Mesenchymal stem cell (in vitro differentiated cells and primary cell): Measurements from ENCODE around the gene MGAT5B.

ENCODE experiments used
- DNase-seq: peaks from one replicate; pipeline ENCODE4 v3.0.0-alpha.2; 2013
- H2AFZ ChIP-seq: one replicate; pipeline ENCODE4 v1.6.1; 2013; ENCODE audit warnings: low read depth, mild to moderate bottlenecking, control low read depth, inconsistent platforms, low read length, moderate library complexity
- H2AK5ac ChIP-seq: 2 replicates; pipeline ENCODE4 v1.6.1; 2013; ENCODE audit warnings: low read length, moderate library complexity, mild to moderate bottlenecking, inconsistent platforms; ENCODE audit not compliant: severe bottlenecking
- H2BK120ac ChIP-seq: one replicate; pipeline ENCODE4 v1.6.1; 2013; ENCODE audit warnings: low read depth, mild to moderate bottlenecking, inconsistent platforms, low read length, moderate library complexity
- H2BK12ac ChIP-seq, 2 experiments: one replicate each; pipeline ENCODE4 v1.6.1; 2013; ENCODE audit warnings: inconsistent platforms in 2 of 2, low read length in 2 of 2, mild to moderate bottlenecking in 2 of 2, moderate library complexity in 2 of 2, control low read depth in 1 of 2
- H2BK15ac ChIP-seq: one replicate; pipeline ENCODE4 v1.6.1; 2013; ENCODE audit warnings: mild to moderate bottlenecking, low read depth, inconsistent platforms; ENCODE audit not compliant: poor library complexity, severe bottlenecking
- H2BK5ac ChIP-seq: 2 replicates; pipeline ENCODE4 v1.6.1; 2013; ENCODE audit warnings: low read depth, mild to moderate bottlenecking, low read length, control low read depth, inconsistent platforms; ENCODE audit not compliant: poor library complexity, severe bottlenecking
- H3K14ac ChIP-seq, 2 experiments: one replicate each; pipeline ENCODE4 v1.6.1; 2013; ENCODE audit warnings: inconsistent platforms in 2 of 2, low read length in 2 of 2, control low read depth in 1 of 2, mild to moderate bottlenecking in 1 of 2, moderate library complexity in 1 of 2
- H3K18ac ChIP-seq, 2 experiments: one replicate each; pipeline ENCODE4 v1.6.1; 2013; ENCODE audit warnings: inconsistent platforms in 2 of 2, low read length in 2 of 2, control low read depth in 1 of 2, low read depth in 1 of 2, mild to moderate bottlenecking in 1 of 2
- H3K23ac ChIP-seq, 2 experiments: one replicate each; pipeline ENCODE4 v1.6.1; 2013; ENCODE audit warnings: inconsistent platforms in 2 of 2, low read length in 2 of 2, mild to moderate bottlenecking in 2 of 2, moderate library complexity in 2 of 2, control low read depth in 1 of 2
- H3K27ac ChIP-seq: 2 replicates; pipeline ENCODE4 v1.5.1; 2013; ENCODE audit warnings: mild to moderate bottlenecking, moderate library complexity, low read length, control low read depth, inconsistent platforms; ENCODE audit not compliant: poor library complexity, severe bottlenecking
- H3K27me3 ChIP-seq, 2 experiments: 2 replicates each; pipeline versions ENCODE4 v1.6.1 to v1.7.0; 2013; ENCODE audit warnings: low read length in 2 of 2, mild to moderate bottlenecking in 2 of 2, moderate library complexity in 2 of 2, control low read depth in 1 of 2, inconsistent platforms in 1 of 2; ENCODE audit not compliant: control insufficient read depth in 1 of 2, insufficient read depth in 1 of 2
- H3K36me3 ChIP-seq, 2 experiments: 2 replicates each; pipeline versions ENCODE4 v1.6.1 to v1.7.0; 2013; ENCODE audit warnings: low read length in 2 of 2, control low read depth in 1 of 2, inconsistent platforms in 1 of 2, low read depth in 1 of 2, mild to moderate bottlenecking in 1 of 2; ENCODE audit not compliant: insufficient read depth in 2 of 2, control insufficient read depth in 1 of 2
- H3K4ac ChIP-seq, 2 experiments: one replicate each; pipeline ENCODE4 v1.6.1; 2013; ENCODE audit warnings: inconsistent platforms in 2 of 2, low read length in 2 of 2, mild to moderate bottlenecking in 2 of 2, moderate library complexity in 2 of 2, control low read depth in 1 of 2, low read depth in 1 of 2
- H3K4me1 ChIP-seq: 2 replicates; pipeline ENCODE4 v1.6.1; 2013; ENCODE audit warnings: low read depth, low read length, control low read depth; ENCODE audit not compliant: control insufficient read depth, insufficient read depth
- H3K4me2 ChIP-seq: 2 replicates; pipeline ENCODE4 v1.6.1; 2013; ENCODE audit warnings: low read length, mild to moderate bottlenecking, inconsistent platforms; ENCODE audit not compliant: poor library complexity, severe bottlenecking
- H3K4me3 ChIP-seq, 2 experiments: 2 replicates each; pipeline versions ENCODE4 v1.5.1 to v1.7.0; 2013; ENCODE audit warnings: low read length in 2 of 2, mild to moderate bottlenecking in 2 of 2, control low read depth in 1 of 2, low read depth in 1 of 2; ENCODE audit not compliant: insufficient read depth in 1 of 2
- H3K79me1 ChIP-seq: replicated peaks from 2 replicates; pipeline ENCODE4 v1.6.1; 2013; ENCODE audit warnings: mild to moderate bottlenecking, control low read depth, low read length, inconsistent platforms; ENCODE audit not compliant: poor library complexity, severe bottlenecking
- H3K9ac ChIP-seq: 2 replicates; pipeline ENCODE4 v1.7.0; 2013; ENCODE audit warnings: mild to moderate bottlenecking, low read length, moderate library complexity
- H3K9me3 ChIP-seq: 2 replicates; pipeline ENCODE4 v1.7.0; 2013; ENCODE audit warnings: mild to moderate bottlenecking, low read length; ENCODE audit not compliant: control insufficient read depth
- H4K8ac ChIP-seq: one replicate; pipeline ENCODE4 v1.6.1; 2013; ENCODE audit warnings: inconsistent platforms, mild to moderate bottlenecking, low read length, moderate library complexity
- H4K91ac ChIP-seq: one replicate; pipeline ENCODE4 v1.6.1; 2013; ENCODE audit warnings: mild to moderate bottlenecking, low read length, inconsistent platforms
- WGBS: methylation state at CpG from one replicate; pipeline ENCODE4 v1.1.7; 2013; ENCODE audit warnings: mixed read lengths; 5-methylcytosine and 5-hydroxymethylcytosine counted together

The MGAT5B gene

DNA sequence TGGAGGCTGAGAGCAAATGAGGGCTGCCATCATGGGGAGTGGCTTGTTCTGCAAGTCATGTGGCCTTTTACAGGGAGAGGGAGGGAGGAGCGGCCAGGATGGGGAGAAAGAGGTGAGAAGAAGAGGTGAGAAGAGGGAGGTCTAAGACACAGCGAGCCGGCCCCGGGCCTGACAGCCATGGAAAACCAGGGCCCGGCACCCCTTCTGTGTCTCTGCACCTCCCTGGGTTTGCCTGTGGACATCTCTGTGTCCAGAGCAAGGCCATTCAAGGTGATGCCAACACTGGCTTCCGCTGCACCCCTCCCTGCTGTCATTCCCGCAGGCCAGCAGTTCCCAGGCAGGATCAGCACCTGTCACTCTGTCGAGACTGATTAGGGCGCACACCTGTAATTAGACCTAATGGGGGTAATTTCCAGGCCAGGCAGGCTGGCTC lies 75.6 kb downstream of the MGAT5B start:
- Histone ChIP-seq H4K91ac (no peak overlapping the region), H2BK15ac (no peak overlapping the region), H3K14ac (no peak overlapping the region), H3K4me1 (no peaks in the 10 kb centered on the region), H2BK5ac (no peak overlapping the region), H2AK5ac (no peak overlapping the region), H3K27ac (no peak overlapping the region), H3K36me3 (no peaks in the 10 kb centered on the region), H3K23ac (no peak overlapping the region), H2BK12ac (no peak overlapping the region), H2BK120ac (no peak overlapping the region), H3K79me1 (no peaks in the 10 kb centered on the region), H3K9ac (no peak overlapping the region), H3K4ac (no peak overlapping the region), H2AFZ (no peak overlapping the region), H3K9me3 (no peaks in the 10 kb centered on the region), H3K4me3 (no peak overlapping the region), H3K27me3 (peaks cover 0 to 42% of the 10 kb centered on the region in 2 experiments), H4K8ac (no peak overlapping the region), H3K4me2 (no peak overlapping the region), H3K18ac (no peak overlapping the region)
- no peak for DNase-seq
- WGBS = 65% methylated on average over 9 of the region's 9 CpGs

DNA sequence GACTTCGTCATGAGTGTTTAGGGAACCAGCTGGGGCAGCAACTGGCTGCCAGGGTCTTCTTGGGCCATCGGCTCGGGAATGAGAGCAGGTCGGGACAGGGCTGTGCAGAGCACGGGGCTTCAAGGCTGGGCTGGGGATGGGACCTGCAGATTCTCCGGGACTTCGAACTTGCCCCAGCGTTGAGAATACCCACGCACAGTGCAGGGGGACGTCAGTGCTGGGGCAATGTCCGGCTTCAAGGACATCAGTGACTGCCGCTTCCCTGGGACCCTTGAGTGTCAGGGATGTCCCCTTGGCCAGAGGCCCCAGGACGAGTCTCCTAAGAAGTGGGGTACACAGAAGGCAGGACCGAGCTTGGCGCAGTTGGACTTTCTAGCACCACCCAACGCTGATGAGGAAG lies 76.3 kb downstream of the MGAT5B start:
- no peak for DNase-seq
- 87% methylated on average over 16 of the region's 16 CpGs for WGBS
- H3K27me3 ChIP-seq = peaks cover 0 to 47% of the 10 kb centered on the region in 2 experiments
- H2AK5ac ChIP-seq = no peak overlapping the region
- no peak overlapping the region for H3K18ac ChIP-seq
- no peak overlapping the region for H2BK15ac ChIP-seq
- H2AFZ ChIP-seq = no peak overlapping the region
- H3K23ac ChIP-seq = no peak overlapping the region
- no peaks in the 10 kb centered on the region for H3K36me3 ChIP-seq
- H3K27ac ChIP-seq = no peak overlapping the region
- H3K9ac ChIP-seq = no peak overlapping the region
- no peaks in the 10 kb centered on the region for H3K4me1 ChIP-seq
- H3K14ac ChIP-seq = no peak overlapping the region
- H3K79me1 ChIP-seq = no peaks in the 10 kb centered on the region
- H3K9me3 ChIP-seq = no peaks in the 10 kb centered on the region
- H2BK5ac ChIP-seq = no peak overlapping the region
- H4K91ac ChIP-seq = no peak overlapping the region
- no peak overlapping the region for H3K4me2 ChIP-seq
- no peak overlapping the region for H3K4ac ChIP-seq
- no peak overlapping the region for H2BK120ac ChIP-seq
- no peak overlapping the region for H3K4me3 ChIP-seq
- no peak overlapping the region for H2BK12ac ChIP-seq
- no peak overlapping the region for H4K8ac ChIP-seq

DNA sequence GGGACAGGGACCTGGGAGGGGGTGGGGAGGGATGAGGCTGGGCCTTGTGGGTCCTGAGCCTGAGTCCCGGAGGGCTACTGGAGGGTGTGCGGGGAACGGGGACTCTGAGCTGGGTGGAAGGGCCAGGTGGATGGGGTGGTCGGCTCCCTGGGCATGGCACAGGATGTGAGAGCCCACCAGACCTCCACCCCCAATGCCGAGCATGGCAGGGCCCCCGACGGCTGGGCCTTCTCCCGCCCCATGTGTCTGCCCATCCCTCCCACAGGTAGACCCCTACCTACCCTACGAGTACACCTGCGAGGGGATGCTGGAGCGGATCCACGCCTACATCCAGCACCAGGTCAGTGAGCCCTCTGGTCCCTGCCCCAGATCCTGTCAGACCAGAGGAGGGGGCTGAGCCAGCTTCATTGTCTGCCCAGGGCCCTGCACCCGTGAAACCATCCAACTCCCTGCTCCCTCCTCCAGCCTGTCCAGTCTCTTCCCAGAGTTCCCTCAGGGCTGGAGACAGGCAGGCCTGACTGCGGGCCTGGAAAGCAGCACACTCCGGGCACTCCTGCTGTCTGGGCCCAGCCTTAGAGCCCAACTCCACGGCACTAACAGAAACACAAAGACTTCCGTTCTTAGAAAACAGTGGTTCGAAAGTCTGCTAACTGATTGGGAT lies 78.0 kb downstream of the MGAT5B start:
- Histone ChIP-seq H2AK5ac (no peak overlapping the region), H2BK5ac (no peak overlapping the region), H3K23ac (no peak overlapping the region), H3K4ac (no peak overlapping the region), H3K79me1 (no peaks in the 10 kb centered on the region), H3K9me3 (no peaks in the 10 kb centered on the region), H2BK120ac (no peak overlapping the region), H2AFZ (no peak overlapping the region), H2BK12ac (no peak overlapping the region), H3K14ac (no peak overlapping the region), H2BK15ac (no peak overlapping the region), H3K9ac (no peak overlapping the region), H4K8ac (no peak overlapping the region), H4K91ac (no peak overlapping the region), H3K4me1 (no peaks in the 10 kb centered on the region), H3K18ac (no peak overlapping the region), H3K27me3 (peaks cover 0 to 44% of the 10 kb centered on the region in 2 experiments), H3K4me3 (no peak overlapping the region), H3K4me2 (no peak overlapping the region), H3K27ac (no peak overlapping the region), H3K36me3 (no peaks in the 10 kb centered on the region)
- WGBS = 94% methylated on average over 17 of the region's 18 CpGs
- no peak for DNase-seq

DNA sequence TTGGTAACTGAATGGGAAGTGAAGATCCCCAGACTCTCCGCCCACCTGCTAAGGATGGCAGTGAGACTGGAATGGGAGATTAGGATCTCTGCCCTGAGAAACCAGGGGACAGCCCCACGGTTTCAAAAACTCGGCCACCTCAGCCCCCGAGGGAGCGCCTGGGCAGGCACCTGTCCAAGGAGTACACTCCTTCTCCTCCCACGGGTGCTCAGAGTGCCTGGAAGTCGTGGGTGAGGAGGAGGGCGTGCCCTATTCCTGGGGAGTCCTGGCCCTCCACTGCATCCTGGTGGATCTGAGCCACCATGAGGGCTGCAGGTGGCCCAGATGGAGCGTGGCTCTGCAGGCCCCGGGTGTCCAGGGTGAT lies 78.5 kb downstream of the MGAT5B start:
- no peak overlapping the region for H2AFZ ChIP-seq
- H3K4me3 ChIP-seq = no peak overlapping the region
- H3K79me1 ChIP-seq = no peaks in the 10 kb centered on the region
- H4K8ac ChIP-seq = no peak overlapping the region
- no peak overlapping the region for H3K18ac ChIP-seq
- H3K27me3 ChIP-seq = peaks cover 0 to 43% of the 10 kb centered on the region in 2 experiments
- H3K14ac ChIP-seq = no peak overlapping the region
- H3K4me1 ChIP-seq = no peaks in the 10 kb centered on the region
- H2BK5ac ChIP-seq = no peak overlapping the region
- H3K27ac ChIP-seq = no peak overlapping the region
- H2BK12ac ChIP-seq = no peak overlapping the region
- H4K91ac ChIP-seq = no peak overlapping the region
- H2AK5ac ChIP-seq = no peak overlapping the region
- H2BK15ac ChIP-seq = no peak overlapping the region
- no peaks in the 10 kb centered on the region for H3K36me3 ChIP-seq
- no peaks in the 10 kb centered on the region for H3K9me3 ChIP-seq
- H3K23ac ChIP-seq = no peak overlapping the region
- no peak overlapping the region for H3K4me2 ChIP-seq
- no peak overlapping the region for H3K4ac ChIP-seq
- 85% methylated on average over 10 of the region's 10 CpGs for WGBS
- H3K9ac ChIP-seq = no peak overlapping the region
- no peak overlapping the region for H2BK120ac ChIP-seq
- DNase-seq = no peak
